H1 (cell line): ENCODE results near the gene GPHB5.

Experiments used
- CEBPB ChIP-seq: IDR thresholded peaks from 2 replicates; pipeline ENCODE4 v1.6.1; 2012; ENCODE audit warnings: low read depth, low read length
- MAFK ChIP-seq: IDR thresholded peaks from 2 replicates; pipeline ENCODE4 v1.6.1; 2012; ENCODE audit warnings: low read depth, mild to moderate bottlenecking, improper control_type of control experiment, low read length
- RAD21 ChIP-seq, 2 experiments: IDR thresholded peaks in 1 of 2; conservative IDR thresholded peaks in 1 of 2; 2 replicates each; pipeline ENCODE4 v1.6.1; 2011; ENCODE audit warnings: low read depth in 2 of 2, low read length in 2 of 2, improper control_type of control experiment in 1 of 2, inconsistent platforms in 1 of 2, mild to moderate bottlenecking in 1 of 2, moderate library complexity in 1 of 2

DNA sequence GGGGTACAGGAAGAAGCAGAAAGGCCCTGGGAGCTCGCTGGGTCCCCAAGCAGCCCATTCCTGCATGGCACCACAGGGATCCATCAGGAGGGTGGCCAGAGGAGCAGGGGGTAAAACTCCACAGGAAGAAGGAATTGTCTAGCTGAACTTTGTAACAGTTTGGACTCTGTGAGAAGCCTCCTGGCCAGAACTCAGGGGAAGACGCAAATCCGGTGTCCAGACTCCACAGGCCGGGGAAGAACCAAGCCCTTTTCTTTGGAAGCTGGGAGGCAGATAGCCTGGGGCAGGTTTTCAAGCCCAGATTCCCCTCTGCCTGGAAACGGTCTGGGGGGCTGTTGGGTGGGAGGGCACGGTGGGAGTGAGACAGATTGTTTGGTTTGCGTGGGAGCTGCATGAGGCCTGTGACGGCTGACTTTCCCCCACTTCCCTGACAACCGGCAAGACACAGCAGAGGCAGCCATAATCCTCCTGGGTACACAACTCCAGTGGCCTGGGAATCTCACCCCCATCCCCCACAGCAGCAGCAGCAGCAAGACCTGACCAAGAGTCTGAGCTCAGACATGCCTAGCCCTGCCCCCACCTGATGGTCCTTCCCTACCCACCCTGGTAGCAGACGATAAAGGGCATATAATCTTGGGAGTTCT is 16.7 kb downstream of the GPHB5 start:
- TF ChIP-seq RAD21 (IDR thresholded peaks at IDR 0.05 in 1 of 2, conservative IDR thresholded peaks at IDR 0.05 in 1 of 2; ENCODE audit: low read depth in 2 of 2, low read length in 2 of 2), result no peak
- no peak for TF ChIP-seq CEBPB
- TF ChIP-seq MAFK, result no peak
